ENCODE data around the gene KLHL35.
A peak's percentile ranks its signal among the peaks of the same experiment; 100 is the strongest.
"Not testable (repeated sequence)": the region's sequence is repeated elsewhere in the genome, so short reads cannot be mapped to it uniquely, and the experiment has no call there.

KLHL35 gene

GRCh38 chr11:75422248-75423231 is 10.5 kb downstream of the KLHL35 start:
- DNase-seq = no peak

GRCh38 chr11:75421902-75422247 is 11.1 kb downstream of the KLHL35 start:
- DNase-seq = no peak

- DNase-seq = no peak
These were observed 11.9 kb downstream of the KLHL35 start for GRCh38 chr11:75421035-75421602.

- DNase-seq = no peak
These were observed 12.6 kb downstream of the KLHL35 start for GRCh38 chr11:75420224-75421034.

GRCh38 chr11:75413864-75414263 is 19.1 kb downstream of the KLHL35 start:
- no peak for DNase-seq

- not testable (repeated sequence) for DNase-seq
These were observed 19.9 kb downstream of the KLHL35 start for GRCh38 chr11:75413146-75413545.

- DNase-seq = not testable (repeated sequence)
These were observed 23.0 kb downstream of the KLHL35 start for GRCh38 chr11:75409971-75410370.

GRCh38 chr11:75408957-75409219 is 24.1 kb downstream of the KLHL35 start:
- no peak for DNase-seq

GRCh38 chr11:75406338-75406777 is 26.6 kb downstream of the KLHL35 start:
- no peak for DNase-seq

- no peak for DNase-seq
These were observed 28.9 kb downstream of the KLHL35 start for GRCh38 chr11:75403983-75404658.

GRCh38 chr11:75403037-75403436 is 30.0 kb downstream of the KLHL35 start:
- DNase-seq = no peak

- DNase-seq = no peak
These were observed 30.8 kb downstream of the KLHL35 start for GRCh38 chr11:75402002-75402773.

GRCh38 chr11:75400146-75400865 is 32.7 kb downstream of the KLHL35 start:
- DNase-seq = peak; percentile 5 to 37

GRCh38 chr11:75399344-75400145 is 33.5 kb downstream of the KLHL35 start, which contains the start of gene RPS3:
Gene RPS3, plus strand, starts transcription at chr11:75399518. Its CDS starts 30 bp downstream, at chr11:75399548.
- DNase-seq = peak; percentile 88 to 91

- no peak for DNase-seq
These were observed 34.1 kb downstream of the KLHL35 start for GRCh38 chr11:75398906-75399305.

GRCh38 chr11:75394085-75394840 is 38.7 kb downstream of the KLHL35 start:
- DNase-seq = no peak

- no peak for DNase-seq
These were observed 43.1 kb downstream of the KLHL35 start for GRCh38 chr11:75389925-75390324.

GRCh38 chr11:75389276-75389605 is 43.8 kb downstream of the KLHL35 start:
- DNase-seq = no peak

- peak; percentile 79 to 87 for DNase-seq
These were observed 44.4 kb downstream of the KLHL35 start for GRCh38 chr11:75388386-75389275.
